ENCODE measurements around the gene TOMM6. TPM values are rescaled to one million over a fixed set of nuclear protein-coding genes. Genes with fewer than 3 reads are reported as not detected.
"Not testable (repeated sequence)": the region's sequence is repeated elsewhere in the genome, so short reads cannot be mapped to it uniquely, and the experiment has no call there.

The TOMM6 gene
- polyA plus RNA-seq, 12 donors = 130 to 199 (median 175) TPM; not detected in 1

GRCh38 chr6:41757931-41758640 lies 29.4 kb upstream of the TOMM6 start:
- no peak for DNase-seq

GRCh38 chr6:41758641-41759035 lies 28.9 kb upstream of the TOMM6 start:
- DNase-seq = no peak

GRCh38 chr6:41759106-41759904 lies 28.2 kb upstream of the TOMM6 start:
- DNase-seq = no peak

- DNase-seq = no peak
Measured at GRCh38 chr6:41759905-41760579, 27.5 kb upstream of the TOMM6 start.

- DNase-seq = no peak
Measured at GRCh38 chr6:41763470-41763869, 24.0 kb upstream of the TOMM6 start.

GRCh38 chr6:41766043-41766664 lies 21.3 kb upstream of the TOMM6 start:
- not testable (repeated sequence) for DNase-seq

- DNase-seq = peak; percentile 38
Measured at GRCh38 chr6:41767112-41767833, 20.2 kb upstream of the TOMM6 start.

GRCh38 chr6:41768545-41769308 lies 18.8 kb upstream of the TOMM6 start:
- DNase-seq = no peak

- DNase-seq = no peak
Measured at GRCh38 chr6:41769376-41769775, 18.1 kb upstream of the TOMM6 start.

- DNase-seq = no peak
Measured at GRCh38 chr6:41770381-41771057, 17.0 kb upstream of the TOMM6 start.

- no peak for DNase-seq
Measured at GRCh38 chr6:41771058-41771983, 16.2 kb upstream of the TOMM6 start.

- DNase-seq = no peak
Measured at GRCh38 chr6:41774841-41775240, 12.7 kb upstream of the TOMM6 start.

- no peak for DNase-seq
Measured at GRCh38 chr6:41775293-41775882, 12.1 kb upstream of the TOMM6 start.

GRCh38 chr6:41777551-41778285 lies 9.8 kb upstream of the TOMM6 start:
- no peak for DNase-seq

GRCh38 chr6:41778895-41779294 lies 8.6 kb upstream of the TOMM6 start:
- no peak for DNase-seq

- DNase-seq = no peak
Measured at GRCh38 chr6:41779336-41779735, 8.2 kb upstream of the TOMM6 start.

GRCh38 chr6:41779788-41780550 lies 7.5 kb upstream of the TOMM6 start, which contains the start of gene FRS3:
TSS of gene FRS3 (minus strand) at chr6:41779900. CDS start at chr6:41776987, 2,913 bp downstream.
- peak; percentile 98 for DNase-seq

Measured in muscle of arm (tissue), 12 donors.